A673 (cell line): ENCODE data around the gene CLCN7. TPM values are rescaled to one million over a fixed set of nuclear protein-coding genes. Genes with fewer than 3 reads are reported as not detected.

Source experiments
- BruUV-seq: library from RNA; stranded (reverse); fragments of 400-500 nt; replicated peaks from 2 replicates; lab custom pipeline; 2021; lab: Mats Ljungman, UMichigan
- CTCF ChIA-PET: fragments of 300-600 bp; sonication (Branson Sonifier 250); formaldehyde crosslinking; loops from one replicate; lab custom pipeline; 2022; ENCODE audit warnings: antibody characterized with exemption; lab: Charles Lee
- POLR2A ChIA-PET: fragments of 300-600 bp; sonication (Branson Sonifier 250); formaldehyde crosslinking; loops from one replicate; lab custom pipeline; 2022; ENCODE audit warnings: antibody characterized with exemption; ENCODE audit not compliant: low non-redundant PET; lab: Charles Lee
- DNase-seq: peaks from one replicate; pipeline ENCODE4 v3.0.0-alpha.2; 2015; ENCODE audit warnings: low spot score
- H3K27ac ChIP-seq: fragments of 200-600 bp; sonication (generic); 2 replicates; pipeline ENCODE4 v1.5.1; 2016; ENCODE audit warnings: mixed run types, low read depth, mild to moderate bottlenecking, mixed read lengths, antibody characterized with exemption, low read length; ENCODE audit not compliant: poor library complexity, severe bottlenecking
- H3K27me3 ChIP-seq: fragments of 200-600 bp; sonication (generic); replicated peaks from 2 replicates; pipeline ENCODE4 v1.6.1; 2017; ENCODE audit warnings: mixed run types, low read depth, mild to moderate bottlenecking, mixed read lengths, antibody characterized with exemption, low read length; ENCODE audit not compliant: insufficient read depth, poor library complexity
- H3K36me3 ChIP-seq: fragments of 200-600 bp; sonication (generic); 2 replicates; pipeline ENCODE4 v1.6.1; 2016; ENCODE audit warnings: mixed run types, mild to moderate bottlenecking, mixed read lengths, antibody characterized with exemption, low read length; ENCODE audit not compliant: insufficient read depth, poor library complexity, severe bottlenecking
- H3K4me1 ChIP-seq: fragments of 200-600 bp; sonication (generic); 2 replicates; pipeline ENCODE4 v1.6.1; 2017; ENCODE audit warnings: mixed run types, mild to moderate bottlenecking, mixed read lengths, antibody characterized with exemption, low read length; ENCODE audit not compliant: insufficient read depth, poor library complexity, severe bottlenecking
- H3K4me3 ChIP-seq: fragments of 200-600 bp; sonication (generic); 2 replicates; pipeline ENCODE4 v1.5.1; 2016; ENCODE audit warnings: low read depth, mixed run types, mild to moderate bottlenecking, mixed read lengths, low read length; ENCODE audit not compliant: poor library complexity, severe bottlenecking
- H3K9me3 ChIP-seq: fragments of 200-600 bp; sonication (generic); 2 replicates; pipeline ENCODE4 v1.6.1; 2016; ENCODE audit warnings: mixed run types, low read depth, mild to moderate bottlenecking, mixed read lengths, antibody characterized with exemption, low read length; ENCODE audit not compliant: poor library complexity, severe bottlenecking
- CTCF ChIP-seq: fragments of 300-800, 200-600 bp; sonication (generic); conservative IDR thresholded peaks from 2 replicates; pipeline ENCODE4 v1.5.1; 2017; ENCODE audit warnings: low read depth, mild to moderate bottlenecking, antibody characterized with exemption, low read length, moderate library complexity, mixed read lengths
- EZH2 ChIP-seq: fragments of 200-600 bp; sonication (generic); IDR thresholded peaks from 2 replicates; pipeline ENCODE4 v1.6.1; 2017; ENCODE audit warnings: borderline replicate concordance, low read depth, mild to moderate bottlenecking, mixed read lengths, antibody characterized with exemption, low read length; ENCODE audit not compliant: poor library complexity, severe bottlenecking
- intact Hi-C: fragments of 100-400 bp; cut with micrococcal nuclease; formaldehyde crosslinking; loops from one replicate; pipeline ENCODE4 v1.10.0; 2022; ENCODE audit not compliant: unreplicated experiment
- total RNA-seq: library from RNA; stranded (reverse); gene quantifications from 2 replicates; pipeline ENCODE4 v1.2.3, GENCODE V29; 2021

Gene CLCN7
- total RNA-seq, 1 experiment from 2014 or later = 89.3 TPM

GRCh38 chr16:1458977-1459341 lies 15.9 kb downstream of the CLCN7 start:
- Histone ChIP-seq H3K4me1 (no peaks in the 10 kb centered on the region), H3K36me3 (no peaks in the 10 kb centered on the region), H3K9me3 (no peaks in the 10 kb centered on the region), H3K27ac (no peak overlapping the region), H3K4me3 (no peak overlapping the region), H3K27me3 (no peaks in the 10 kb centered on the region)
- intact Hi-C loops = no loop called here
- no TSS peak for BruUV-seq
- DNase-seq = no peak
- POLR2A ChIA-PET = no interaction called here
- TF ChIP-seq EZH2 (no peak), CTCF (no peak)
- CTCF ChIA-PET = no interaction called here

GRCh38 chr16:1458336-1458976 lies 16.4 kb downstream of the CLCN7 start:
- TF ChIP-seq CTCF = no peak
- no peak for TF ChIP-seq EZH2
- ChIA-PET POLR2A (no interaction called here), CTCF (no interaction called here)
- DNase-seq = no peak
- Histone ChIP-seq H3K27ac (no peak overlapping the region), H3K4me1 (no peaks in the 10 kb centered on the region), H3K36me3 (no peaks in the 10 kb centered on the region), H3K9me3 (no peaks in the 10 kb centered on the region), H3K27me3 (no peaks in the 10 kb centered on the region), H3K4me3 (no peak overlapping the region)
- intact Hi-C loops = no loop called here
- BruUV-seq = no TSS peak

- no peaks in the 10 kb centered on the region for H3K4me1 ChIP-seq
- no TSS peak for BruUV-seq
- intact Hi-C loops = no loop called here
- ChIA-PET CTCF (no interaction called here), POLR2A (no interaction called here)
- no peak overlapping the region for H3K27ac ChIP-seq
- peaks cover under 1% of the 10 kb centered on the region for H3K36me3 ChIP-seq
- H3K9me3 ChIP-seq = no peaks in the 10 kb centered on the region
- no peak overlapping the region for H3K4me3 ChIP-seq
- DNase-seq = no peak
- TF ChIP-seq CTCF (no peak), EZH2 (no peak)
- H3K27me3 ChIP-seq = no peaks in the 10 kb centered on the region
Measured at GRCh38 chr16:1457489-1458245, 17.2 kb downstream of the CLCN7 start.
